ENCODE results near the gene ATP6V1B1. TPM values are rescaled to one million over a fixed set of nuclear protein-coding genes. Genes with fewer than 3 reads are reported as not detected.

The ATP6V1B1 gene
- total and polyA plus RNA-seq, 9 of the 15 experiments (the other 6 are each of a cell fraction or from before 2014, with no cell fraction given): not detected

DNA sequence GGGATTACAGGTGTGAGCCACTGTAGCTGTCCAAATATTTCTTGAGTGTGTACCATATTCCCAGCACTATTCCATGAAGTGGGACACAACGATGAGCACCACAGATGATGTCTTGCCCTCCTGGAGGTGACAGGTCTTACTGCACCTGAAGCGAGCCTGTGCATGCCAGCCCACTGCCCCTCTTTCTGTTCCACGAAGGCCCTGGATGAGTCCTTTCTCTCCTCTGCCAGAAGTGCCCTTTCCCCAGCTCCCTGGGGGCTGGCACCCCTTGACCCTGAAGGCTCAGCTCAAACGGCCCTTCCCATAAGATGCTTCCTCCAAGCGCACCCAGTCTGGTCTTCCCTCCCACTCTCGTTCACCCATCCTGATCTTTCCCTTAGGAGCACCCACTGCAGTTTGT lies 5.5 kb downstream of the ATP6V1B1 start (continued):
- TF ChIP-seq TBL1XR1 (IDR thresholded peaks at IDR 0.05; ENCODE audit: low read length in 2 of 2): no peak
- TF ChIP-seq ZNF589 (CRISPR knock-in tag; IDR thresholded peaks at IDR 0.05; ENCODE audit: low read depth): no peak
- no peak for TF ChIP-seq SIN3A (IDR thresholded peaks at IDR 0.05; ENCODE audit: borderline replicate concordance in 2 of 2, control insufficient read depth in 1 of 2, low read depth in 2 of 2, low read length in 2 of 2)
- no peak for TF ChIP-seq ZNF121 (CRISPR knock-in tag; conservative IDR thresholded peaks at IDR 0.05)

DNA sequence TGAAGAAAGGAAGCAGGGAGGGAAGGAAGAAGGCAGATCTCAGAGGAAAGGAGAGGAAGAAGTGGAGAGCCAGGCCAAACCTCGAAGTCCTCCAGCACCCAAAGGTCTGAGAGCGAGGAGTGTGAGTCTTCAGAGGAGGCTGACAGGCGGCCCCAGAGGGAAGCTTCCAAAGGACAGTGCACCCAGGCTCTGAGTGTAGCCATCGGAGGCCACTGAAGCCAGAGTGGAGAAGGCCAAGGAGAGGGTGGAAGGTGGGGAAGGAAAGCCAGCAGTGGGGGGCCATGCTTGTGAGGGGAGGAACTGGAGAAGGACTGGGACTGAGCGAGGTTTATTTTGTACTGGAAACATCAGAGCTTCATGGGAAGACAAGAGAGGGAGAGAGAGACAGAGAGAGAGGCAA lies 6.0 kb downstream of the ATP6V1B1 start:
- no peak overlapping the region for H3K4me2 ChIP-seq (ENCODE audit: insufficient read depth, low read length)
- H3K79me2 ChIP-seq (ENCODE audit: control insufficient read depth, insufficient read depth, low read length): no peaks in the 10 kb centered on the region
- no peak for ATAC-seq
- peaks cover 6% of the 10 kb centered on the region; the same call in 1 of the 2 replicates for H4K20me1 ChIP-seq (replicated peaks; ENCODE audit: control insufficient read depth, insufficient read depth, low read length)
- H2AFZ ChIP-seq (ENCODE audit: low read depth, low read length): no peak overlapping the region
- H3K27me3 ChIP-seq (ENCODE audit: control insufficient read depth in 2 of 2, insufficient read depth in 2 of 2, low read length in 2 of 2): peaks cover 3 to 35% of the 10 kb centered on the region in 2 experiments; a peak in 3 of 5 replicates
- intact Hi-C loops (cut with micrococcal nuclease) (loop anchor here (10.0 kb wide), 1 partner anchor 637 kb away; the partner anchor contains the start of gene FAM136A), in situ Hi-C loops (cut with MboI) (loop anchor here (10.0 kb wide), 2 partner anchors 277 to 627 kb away; no protein-coding TSS in a partner anchor)
- H3K27ac ChIP-seq (ENCODE audit: extremely low read depth, low read depth, low read length): no peak overlapping the region
- H3K9me1 ChIP-seq (ENCODE audit: control insufficient read depth, insufficient read depth, low read length): peaks cover 2% of the 10 kb centered on the region
- 4% methylated on average over 5 of the region's 5 CpGs for WGBS (ENCODE audit: insufficient coverage, low coverage, missing lambda C conversion rate)
- peaks cover 0 to 4% of the 10 kb centered on the region in 2 experiments; a peak in 2 of 5 replicates for H3K4me1 ChIP-seq (replicated peaks in 1 of 2; ENCODE audit: control insufficient read depth in 2 of 2, insufficient read depth in 2 of 2, low read length in 2 of 2)
- ChIA-PET POLR2A (interaction anchor here (1.4 kb wide), 1 partner anchor 15 kb away, joined by 3 read pairs; no protein-coding TSS in a partner anchor), CTCF (ENCODE audit: low intra/inter-chr PET ratio) (no interaction called here)
- no TSS peak for BruUV-seq (replicated peaks)
- no peak for DNase-seq (ENCODE audit: extremely low read depth in 1 of 4, low spot score in 3 of 4)
- H3K4me3 ChIP-seq: no peak overlapping the region
- no peak for FAIRE-seq
- TF ChIP-seq NCOA6 (IDR thresholded peaks at IDR 0.05) (no peak), EGR1 (conservative IDR thresholded peaks at IDR 0.05) (no peak), TBL1XR1 (IDR thresholded peaks at IDR 0.05; ENCODE audit: low read length in 2 of 2) (no peak), RBM39 (optimal IDR thresholded peaks at IDR 0.05; ENCODE audit: low read depth, low read length) (no peak), CHD4 (IDR thresholded peaks at IDR 0.05; ENCODE audit: insufficient read depth, insufficient replicate concordance, low read depth, low read length, poor library complexity, severe bottlenecking) (no peak)
- no peaks in the 10 kb centered on the region for H3K36me3 ChIP-seq (ENCODE audit: control insufficient read depth, insufficient read depth, low read length)
- H3K9ac ChIP-seq (ENCODE audit: insufficient read depth in 1 of 2, low read depth in 2 of 2, low read length in 2 of 2): no peak overlapping the region
- no peaks in the 10 kb centered on the region for H3K9me3 ChIP-seq (replicated peaks; ENCODE audit: control insufficient read depth, insufficient read depth, low read depth, low read length)
